Putamen (tissue), 1 donor: Measurements from ENCODE around the gene GAB4.
"Not testable (repeated sequence)": the region's sequence is repeated elsewhere in the genome, so short reads cannot be mapped to it uniquely, and the experiment has no call there.

Experiments
- DNase-seq: peaks from one replicate; pipeline ENCODE4 v3.0.0-alpha.2; 2016; ENCODE audit warnings: low spot score

The GAB4 gene, protein sequence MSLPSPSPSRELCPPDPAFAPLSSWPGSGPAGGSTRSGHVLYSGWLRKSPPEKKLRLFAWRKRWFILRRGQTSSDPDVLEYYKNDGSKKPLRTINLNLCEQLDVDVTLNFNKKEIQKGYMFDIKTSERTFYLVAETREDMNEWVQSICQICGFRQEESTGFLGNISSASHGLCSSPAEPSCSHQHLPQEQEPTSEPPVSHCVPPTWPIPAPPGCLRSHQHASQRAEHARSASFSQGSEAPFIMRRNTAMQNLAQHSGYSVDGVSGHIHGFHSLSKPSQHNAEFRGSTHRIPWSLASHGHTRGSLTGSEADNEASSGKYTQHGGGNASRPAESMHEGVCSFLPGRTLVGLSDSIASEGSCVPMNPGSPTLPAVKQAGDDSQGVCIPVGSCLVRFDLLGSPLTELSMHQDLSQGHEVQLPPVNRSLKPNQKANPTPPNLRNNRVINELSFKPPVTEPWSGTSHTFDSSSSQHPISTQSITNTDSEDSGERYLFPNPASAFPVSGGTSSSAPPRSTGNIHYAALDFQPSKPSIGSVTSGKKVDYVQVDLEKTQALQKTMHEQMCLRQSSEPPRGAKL

DNA sequence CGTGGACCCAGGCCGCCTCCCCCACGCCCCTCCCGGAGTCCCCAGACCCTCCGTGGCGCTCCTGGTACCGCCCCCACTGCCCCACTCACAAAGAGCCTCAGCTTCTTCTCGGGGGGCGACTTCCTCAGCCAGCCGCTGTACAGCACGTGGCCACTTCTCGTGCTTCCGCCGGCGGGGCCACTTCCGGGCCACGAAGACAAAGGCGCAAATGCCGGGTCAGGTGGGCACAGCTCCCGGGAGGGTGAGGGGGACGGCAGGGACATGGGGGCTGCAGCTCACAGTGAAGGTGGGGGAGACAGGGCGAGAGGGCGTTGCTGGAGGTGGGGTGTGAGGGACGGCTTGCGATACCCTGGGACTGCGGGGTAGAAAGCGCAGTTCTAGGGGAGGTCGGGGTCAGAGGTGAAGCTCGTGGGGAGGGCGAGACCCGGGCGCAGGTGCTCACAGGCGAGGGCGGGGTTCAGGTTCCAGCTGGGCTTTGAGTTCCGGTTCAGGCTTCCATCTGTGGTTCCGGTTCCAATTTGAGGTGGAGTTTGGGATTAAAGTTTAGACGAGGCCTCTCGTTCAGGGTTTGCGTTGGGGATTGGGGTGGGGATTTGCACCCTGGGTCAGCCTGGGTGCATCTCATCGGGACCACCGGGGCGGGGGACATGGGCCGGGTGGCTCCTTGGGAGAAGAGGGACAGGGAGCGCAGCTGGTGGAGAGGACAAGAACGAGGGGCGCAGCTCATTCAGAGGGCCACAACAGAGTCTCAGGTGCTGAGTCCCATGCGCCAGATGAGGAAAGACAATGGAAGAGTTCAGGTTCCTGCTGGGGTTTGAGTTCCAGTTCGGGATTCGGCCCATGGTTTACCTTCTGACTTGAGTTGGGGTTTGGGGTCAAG is at the start of gene GAB4:
GAB4 (minus strand) TSS at position 371 of the 880 bp plus-strand sequence; CDS start at position 263, 108 bp downstream.
- DNase-seq, result no peak

DNA sequence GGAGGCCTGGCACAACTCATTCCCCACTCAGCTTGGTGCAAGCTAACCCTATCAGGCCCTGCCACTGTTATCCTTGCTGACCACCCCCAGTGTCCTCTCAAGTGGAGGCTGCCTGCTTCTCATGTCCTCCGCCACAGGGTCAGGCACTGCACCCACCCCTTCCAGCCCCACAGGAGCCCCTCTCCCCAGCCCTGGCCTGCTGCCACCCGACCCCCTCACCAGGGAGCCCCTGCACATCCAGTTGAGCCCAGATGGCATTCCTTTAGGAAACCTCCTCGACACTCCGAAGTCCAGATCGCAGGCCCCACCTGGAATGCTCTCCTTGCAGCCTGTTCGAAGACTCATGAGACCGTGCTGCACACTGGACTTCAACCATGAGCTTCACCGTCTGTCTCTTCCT is 48.8 kb upstream of the GAB4 start:
- no peak for DNase-seq

DNA sequence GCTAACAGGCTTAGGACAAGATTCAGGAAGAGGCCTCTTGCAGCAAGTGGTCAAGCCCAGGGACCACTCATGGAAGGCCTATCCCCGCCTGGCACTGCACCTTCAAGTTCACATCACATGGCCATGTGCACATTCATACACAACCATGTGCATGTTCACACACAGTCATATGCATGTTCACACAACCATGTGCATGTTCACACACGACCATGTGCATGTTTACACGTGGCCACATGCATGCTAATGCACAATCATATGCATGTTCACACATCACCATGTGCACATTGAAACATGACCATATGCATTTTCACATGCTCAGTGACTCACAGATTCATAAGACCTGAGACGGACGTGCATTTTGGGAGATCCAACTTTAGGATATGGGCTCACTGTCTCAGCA is 48.0 kb upstream of the GAB4 start:
- no peak for DNase-seq

DNA sequence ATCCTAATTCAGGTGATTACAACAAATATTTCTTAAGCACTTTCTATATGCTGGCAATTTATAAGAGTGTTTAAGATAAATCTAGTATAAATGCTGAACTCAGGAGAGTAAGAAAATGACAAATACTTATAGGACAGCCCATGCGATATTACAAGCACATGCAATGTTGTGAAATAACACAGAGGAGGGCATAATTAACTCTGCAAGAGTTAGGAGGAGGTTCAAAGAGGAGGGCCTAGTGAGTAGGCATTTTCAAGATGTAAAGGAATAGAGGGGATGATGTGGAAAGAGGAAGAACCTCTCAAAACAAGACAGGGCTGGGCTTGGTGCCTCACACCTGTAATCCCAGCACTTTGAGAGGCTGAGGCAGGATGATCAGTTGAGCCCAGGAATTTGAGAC is 39.6 kb upstream of the GAB4 start:
- DNase-seq, result no peak

DNA sequence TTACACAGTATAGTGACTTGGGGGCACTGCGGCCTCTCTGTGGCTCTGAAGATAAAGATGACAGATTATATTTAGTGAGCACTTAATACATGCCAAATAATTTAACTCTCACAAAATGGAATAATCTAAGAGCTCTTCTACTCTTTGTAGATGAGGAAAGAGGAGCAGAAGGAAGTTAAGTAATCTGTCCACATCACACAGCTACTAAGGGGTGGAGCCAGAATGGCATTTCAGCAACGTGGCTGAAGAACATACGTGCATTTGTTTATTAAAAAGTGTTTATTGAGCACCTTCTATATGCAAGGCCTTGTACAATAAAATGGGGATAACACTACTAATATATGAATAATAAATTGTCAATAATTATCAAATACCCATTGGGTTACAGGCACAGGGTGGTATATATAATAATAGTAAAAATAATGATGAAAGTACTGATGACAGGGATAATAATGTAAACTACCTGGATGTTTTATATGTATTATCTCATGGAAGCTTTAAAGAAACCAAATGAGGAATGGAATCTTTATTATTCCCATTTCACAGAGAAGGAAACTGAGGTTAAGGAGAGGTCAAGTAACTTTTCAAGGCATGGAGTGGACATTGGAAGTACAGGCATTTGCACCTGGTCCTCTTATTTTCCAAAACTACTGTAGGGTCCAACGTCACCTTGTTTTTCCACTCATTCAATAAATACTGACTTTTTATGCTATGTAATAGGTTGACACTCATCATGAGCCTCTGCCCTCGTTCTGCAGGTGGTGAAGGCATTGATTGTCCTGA is 38.7 kb upstream of the GAB4 start:
- no peak for DNase-seq

DNA sequence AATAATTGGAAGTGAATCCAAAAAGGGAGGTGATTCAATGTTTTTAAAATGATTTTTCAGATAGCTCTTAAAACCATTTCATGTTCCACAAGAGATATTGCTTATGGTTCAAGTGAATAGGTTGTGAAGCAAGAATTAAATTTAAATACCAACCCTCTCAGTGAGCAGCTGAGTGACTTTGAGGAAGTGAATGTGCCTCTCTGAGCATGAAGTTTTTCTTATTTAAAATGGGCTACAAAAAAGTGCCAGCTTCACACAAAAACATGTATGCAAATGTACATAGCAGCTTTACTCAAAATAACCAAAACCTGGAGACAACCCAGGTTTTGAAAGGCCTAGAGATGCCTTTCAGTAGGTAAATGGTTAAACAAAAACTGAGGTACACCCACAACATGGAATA is 35.5 kb upstream of the GAB4 start:
- no peak for DNase-seq

DNA sequence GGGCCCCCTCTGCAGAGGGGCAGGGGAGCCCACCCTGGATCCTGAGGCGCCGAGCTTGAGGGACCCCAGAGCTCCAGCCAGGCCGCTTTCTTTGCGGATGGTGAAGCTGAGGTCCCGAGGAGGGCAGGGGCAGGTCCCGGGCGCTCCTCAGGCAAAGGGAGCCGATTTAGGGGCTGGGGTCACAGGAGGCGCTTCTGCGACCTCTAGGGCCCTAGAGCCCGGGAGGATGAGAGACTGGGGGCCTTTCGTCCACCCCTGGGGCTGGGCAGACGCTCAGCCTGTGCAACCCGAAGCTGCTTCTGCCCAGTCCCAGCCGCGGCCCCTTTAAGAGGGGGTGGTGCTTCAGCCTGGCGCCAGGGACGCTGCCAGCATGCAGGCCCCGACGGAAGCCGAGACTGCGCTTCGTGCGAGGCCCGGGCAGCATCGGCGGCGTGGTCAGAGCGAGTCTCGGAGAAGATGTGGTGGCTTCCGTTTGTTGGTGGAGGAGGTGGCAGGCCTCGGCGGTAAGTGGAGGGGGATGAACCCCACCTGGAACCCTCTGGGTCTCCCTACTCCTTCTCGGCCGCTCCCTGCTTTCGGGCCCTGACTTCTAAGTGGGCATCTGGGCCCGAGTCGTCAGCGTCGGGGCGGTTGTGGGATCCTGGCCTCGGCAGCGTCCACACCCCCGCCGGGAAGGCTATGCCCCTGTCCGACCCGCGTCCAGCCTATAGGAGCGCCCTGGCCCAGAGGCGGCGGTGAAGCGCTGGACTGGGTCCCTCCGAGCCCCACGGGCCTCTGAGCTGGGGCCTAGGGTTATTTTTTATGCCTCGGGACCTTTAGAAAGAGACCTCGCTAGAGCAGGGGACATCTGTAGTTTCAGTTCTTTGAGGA is 29.1 kb upstream of the GAB4 start:
- peak; percentile 35 for DNase-seq

DNA sequence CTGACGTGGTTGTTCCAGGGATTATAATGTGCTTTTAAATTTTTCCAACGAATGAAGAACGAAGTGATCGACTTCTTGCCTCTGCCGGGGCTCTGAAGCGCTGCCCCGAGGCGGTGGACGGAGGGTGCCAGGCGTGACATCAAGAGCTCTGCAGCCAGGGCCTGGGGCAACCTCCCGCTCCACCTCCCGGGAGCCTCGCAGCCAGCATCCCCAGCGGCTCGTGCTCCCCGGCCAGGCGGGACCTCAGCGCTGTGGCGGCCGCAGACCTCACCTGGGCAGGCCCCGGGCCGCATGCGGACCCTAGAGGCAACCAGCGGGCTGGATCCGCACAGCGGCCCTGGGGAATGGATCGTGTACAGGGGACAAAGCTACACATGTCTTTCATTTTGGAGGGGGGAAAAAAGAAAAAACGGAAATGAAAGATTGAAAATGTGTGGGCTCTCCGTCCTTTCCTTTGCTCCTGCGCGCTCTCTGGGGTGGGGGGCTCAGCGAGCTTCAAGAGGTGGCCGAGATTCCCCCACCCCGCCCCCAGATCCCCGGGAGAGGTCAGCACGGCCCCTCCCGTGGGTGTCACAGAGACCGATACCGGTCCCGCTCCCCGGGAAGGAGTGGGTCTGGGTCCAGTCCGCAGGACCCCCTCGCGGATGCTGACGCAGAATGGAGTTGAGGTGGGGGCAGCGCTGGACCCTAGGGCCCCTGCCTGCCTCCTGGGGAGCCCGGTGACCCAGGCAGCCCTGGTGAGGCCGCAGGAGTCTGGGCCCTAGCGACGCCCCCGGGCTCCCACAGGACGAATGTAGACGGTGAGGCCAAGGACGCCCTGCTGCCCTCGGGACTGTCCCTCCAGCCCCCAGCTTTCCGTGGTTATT is 28.2 kb upstream of the GAB4 start:
- DNase-seq, result peak; percentile 42

DNA sequence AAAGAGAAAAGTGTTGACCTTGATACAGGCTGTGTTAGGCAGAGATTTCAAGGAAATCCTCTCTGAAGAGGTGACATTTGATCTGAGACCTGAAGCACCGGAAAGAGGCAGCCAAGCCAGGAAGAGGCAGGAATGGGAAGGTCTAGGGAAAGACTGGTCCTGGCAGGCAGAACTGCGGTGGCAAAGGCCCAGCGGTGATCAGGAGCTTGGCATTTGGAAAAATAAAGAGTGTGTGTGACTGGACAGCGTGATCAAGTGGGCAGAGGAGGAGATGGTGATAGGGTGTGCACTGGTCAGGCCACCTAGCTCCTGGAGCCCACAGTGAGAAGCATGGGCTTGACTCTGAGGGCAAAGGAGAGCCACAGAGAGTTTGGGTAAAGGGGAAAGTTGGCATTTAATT is 27.2 kb upstream of the GAB4 start:
- no peak for DNase-seq

DNA sequence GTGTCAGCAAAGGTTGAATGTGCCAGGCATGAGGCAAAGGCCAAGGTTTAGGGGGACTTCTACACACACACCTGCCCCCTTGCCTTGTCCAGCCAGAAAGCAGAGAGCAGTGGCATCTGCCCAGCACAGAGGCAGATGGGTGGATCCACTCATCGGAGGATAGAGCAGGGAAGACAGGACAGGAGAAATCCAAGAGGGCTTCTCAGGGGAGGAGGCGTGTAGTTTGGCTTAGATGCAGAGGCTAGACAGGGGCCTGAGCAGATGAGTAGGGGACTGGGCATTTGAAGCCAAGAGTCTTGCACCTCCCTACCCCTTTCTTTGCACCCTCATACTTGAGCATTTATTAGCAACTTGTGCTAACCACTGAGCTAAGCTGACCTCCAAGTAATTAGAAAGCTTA is 26.5 kb upstream of the GAB4 start:
- DNase-seq, result not testable (repeated sequence)

DNA sequence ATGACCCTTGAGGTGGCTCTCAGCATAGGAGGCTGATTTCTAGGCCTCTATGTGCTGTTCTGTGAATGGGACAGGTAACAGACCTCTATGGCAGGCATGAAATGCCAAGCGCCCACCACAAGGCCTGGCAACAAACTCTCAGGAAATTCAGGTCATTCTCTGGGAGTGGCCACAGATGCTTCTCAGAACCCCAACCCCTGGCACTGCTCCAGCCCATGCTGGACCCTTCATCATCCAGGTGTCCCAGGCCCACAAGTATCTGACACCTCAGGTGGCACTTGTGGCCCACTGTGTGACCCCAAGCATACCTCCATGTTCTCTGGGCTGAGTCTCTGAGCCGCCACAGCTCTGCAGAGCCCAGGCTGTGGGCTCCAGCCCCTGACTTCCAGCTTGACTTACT is 24.3 kb upstream of the GAB4 start:
- DNase-seq, result not testable (repeated sequence)

DNA sequence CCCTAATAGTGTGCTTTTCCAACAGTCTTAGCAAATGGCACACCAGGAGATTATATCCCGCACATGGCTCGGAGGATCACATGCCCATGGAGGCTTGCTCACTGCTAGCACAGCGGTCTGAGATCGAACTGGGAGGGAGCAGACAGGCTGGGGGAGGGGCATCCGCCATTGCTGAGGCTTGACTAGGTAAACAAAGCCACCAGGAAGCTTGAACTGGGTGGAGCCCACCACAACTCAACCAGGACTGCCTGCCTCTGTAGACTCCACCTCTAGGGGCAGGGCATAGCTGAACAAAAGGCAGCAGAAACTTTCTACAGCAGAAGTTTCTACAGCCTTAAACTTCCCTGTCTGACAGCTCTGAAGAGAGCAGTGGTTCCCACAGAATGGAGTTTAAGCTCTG is 16.4 kb upstream of the GAB4 start:
- not testable (repeated sequence) for DNase-seq

DNA sequence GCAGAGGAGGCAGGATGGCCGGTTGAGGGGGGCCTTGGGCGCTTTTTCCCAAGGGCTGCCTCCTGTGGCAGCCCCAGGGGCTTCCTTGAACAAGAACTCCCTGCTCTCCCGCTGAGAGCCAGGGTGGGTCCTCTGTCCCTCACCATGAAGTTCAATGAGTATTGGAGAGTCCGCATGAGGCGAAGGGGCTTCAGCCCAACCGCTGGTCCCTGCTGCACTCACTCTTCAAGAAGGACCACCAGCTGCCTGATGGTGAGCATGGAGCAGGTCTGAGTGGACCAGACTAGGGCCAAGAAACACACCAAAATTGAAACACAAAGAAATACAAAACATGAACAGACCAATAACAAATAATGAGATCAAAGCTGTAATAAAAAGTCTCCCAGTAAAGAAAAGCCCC is 7.5 kb upstream of the GAB4 start:
- not testable (repeated sequence) for DNase-seq

DNA sequence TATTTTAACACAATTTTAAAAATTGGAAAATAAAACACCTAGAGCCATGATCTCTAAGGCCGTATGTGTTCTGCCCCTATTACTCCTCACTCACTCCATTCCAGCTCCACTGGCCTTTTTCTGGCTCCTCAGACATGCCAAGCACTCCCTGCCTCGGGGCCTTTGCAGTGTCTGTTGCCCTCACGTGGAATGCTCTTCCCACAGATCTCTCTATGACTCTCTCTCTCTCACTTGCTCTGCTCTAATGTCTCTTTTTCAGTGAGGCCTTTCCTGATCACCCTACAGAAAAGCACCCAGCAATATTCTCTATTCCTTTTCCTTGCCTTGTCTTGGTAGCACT is 6.0 kb upstream of the GAB4 start:
- DNase-seq, result not testable (repeated sequence)

DNA sequence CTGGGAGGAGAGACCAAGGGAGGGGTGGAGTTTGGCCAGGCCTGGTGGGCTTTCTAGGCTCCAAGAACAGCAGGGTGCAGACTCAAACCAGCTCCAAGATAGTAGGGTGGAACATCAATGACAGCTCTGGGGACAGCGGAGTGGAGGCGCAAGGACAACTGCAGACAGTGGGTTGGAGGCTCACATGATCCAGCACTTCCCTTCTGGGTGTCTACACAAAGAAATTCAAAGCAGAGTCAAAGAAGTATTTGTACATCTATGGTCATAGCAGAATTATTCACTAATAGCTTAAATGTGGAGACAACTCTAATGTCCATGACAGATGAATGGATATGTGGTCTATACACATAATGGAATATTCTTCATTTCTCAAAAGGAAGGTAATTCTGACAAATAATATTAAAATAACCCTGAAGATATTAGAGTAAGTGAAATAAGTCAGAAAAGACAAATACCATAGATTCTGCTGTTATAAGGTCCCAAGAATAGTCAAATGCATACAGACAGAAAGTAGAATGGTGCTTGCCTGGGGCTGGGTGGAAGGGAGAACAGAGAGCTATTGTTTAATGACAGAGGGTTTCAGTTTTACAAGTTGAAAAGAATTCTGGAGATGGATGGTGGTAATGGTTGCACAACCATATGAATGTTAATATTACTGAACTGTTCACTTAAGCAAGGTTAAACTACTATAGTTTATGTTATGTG is 5.5 kb upstream of the GAB4 start:
- DNase-seq, result peak; percentile 55

DNA sequence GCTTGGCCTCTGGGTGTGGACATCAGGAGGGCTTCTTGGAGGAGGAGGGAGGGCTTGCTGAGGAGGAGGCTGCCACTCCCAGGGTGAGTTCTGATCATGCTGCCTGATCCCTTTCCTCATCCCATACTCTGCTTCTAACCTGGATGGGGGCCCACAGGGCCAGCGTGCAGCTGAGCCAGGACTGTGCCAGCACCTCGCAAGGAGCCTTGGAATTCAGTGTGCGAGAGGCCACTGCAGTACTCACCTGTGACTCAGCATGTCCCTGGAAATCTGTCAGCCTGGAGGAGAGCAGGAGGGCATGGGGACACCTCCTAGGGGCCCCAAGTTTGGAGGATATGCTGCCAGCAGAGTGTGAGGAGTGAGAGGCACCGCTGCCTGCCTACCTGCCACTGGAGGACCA is 4.2 kb upstream of the GAB4 start:
- DNase-seq, result no peak

DNA sequence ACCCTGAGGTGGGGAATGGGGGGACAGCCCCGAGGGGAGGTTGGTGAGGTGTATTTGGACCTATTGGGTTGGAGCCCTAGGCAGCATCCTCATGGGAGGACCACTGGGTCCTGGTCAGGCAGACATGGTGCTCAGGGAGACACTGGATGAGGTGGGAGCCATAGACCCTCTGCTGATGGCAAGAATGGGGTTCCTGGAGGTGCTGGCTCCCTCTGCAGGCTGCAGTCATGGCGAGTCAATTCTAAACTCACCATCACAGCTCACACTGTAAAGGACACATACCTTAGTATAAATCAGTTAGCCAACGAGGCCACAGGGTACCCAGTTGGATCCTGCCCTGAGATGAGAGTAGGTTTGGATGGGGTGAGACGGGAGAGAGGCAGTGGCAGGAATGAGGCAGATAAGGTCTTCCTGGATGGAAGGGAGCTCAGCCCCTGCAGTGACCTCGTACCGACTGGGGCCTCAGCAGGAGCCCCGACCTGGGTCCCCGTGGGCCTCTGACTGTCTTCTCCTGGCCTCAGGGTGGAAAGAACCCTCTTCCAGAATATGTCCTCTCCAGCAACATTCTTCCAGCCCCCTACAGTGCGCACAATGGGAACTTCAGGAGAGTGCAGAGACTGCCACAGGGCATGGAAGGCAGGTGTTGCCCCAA is 1.7 kb upstream of the GAB4 start:
- DNase-seq, result no peak

DNA sequence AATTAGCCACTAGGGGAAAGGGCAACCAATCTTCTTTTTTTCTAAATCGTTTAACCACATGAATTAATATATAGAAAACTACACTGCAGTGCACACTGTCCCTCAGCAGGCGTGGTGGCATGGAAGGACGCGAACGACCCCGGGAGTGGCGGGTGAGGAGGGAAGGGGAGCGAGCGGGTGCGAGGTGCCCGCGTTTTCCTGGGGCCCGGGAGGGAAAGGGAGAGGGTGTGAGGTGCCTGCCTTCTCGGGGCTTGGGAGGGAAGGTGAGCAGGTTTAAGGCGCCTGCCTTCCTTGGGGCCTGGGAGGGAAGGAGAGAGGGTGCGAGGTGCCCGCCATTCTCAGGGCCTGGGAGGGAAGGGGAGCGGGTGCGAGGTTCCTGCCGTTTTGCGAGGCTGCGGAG is 765 bp downstream of the GAB4 start:
- DNase-seq, result no peak

DNA sequence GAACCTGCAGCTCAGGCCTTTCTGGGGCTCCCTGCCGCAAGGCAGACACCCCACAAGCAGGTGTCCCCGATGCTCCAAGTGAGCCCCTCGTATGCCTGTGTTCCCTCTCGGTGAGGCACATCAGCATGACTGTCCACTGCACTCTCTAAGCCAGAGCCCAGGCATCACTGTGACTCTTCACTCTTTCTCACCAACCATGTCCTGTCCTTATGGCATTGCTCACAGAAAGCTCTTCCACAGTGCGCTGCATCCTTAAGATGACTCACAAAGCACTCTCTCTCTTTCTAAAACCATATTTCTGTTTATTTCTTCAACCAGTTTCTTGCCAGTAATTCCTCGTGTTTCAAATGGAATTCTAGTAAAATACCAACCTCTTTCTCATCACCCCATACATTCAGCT is 18.1 kb downstream of the GAB4 start:
- DNase-seq, result no peak
